ENCODE results near the gene CGRRF1.

The CGRRF1 gene

DNA sequence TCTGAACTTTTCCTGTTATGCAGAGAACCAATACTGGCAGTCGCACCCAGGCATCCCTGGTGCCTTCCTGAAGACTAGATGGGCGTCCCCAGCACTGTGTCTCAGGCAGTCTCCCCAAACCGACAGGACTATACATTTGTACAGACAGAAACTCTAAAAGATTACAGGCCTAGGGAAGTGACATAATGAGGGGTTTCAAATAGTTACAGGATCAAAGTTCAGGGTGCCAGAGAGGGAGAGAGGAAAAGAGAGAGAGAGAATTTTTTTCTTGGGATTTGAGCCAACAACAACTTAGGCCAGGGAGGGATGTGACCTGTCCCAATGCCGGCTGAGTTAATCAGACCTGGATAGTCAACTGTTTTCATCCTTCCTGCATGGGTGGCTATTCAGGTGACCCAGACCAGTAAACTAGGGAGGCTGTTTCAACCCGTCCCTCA, 11.6 kb upstream of the CGRRF1 start:
- TF ChIP-seq, protein P1, sequence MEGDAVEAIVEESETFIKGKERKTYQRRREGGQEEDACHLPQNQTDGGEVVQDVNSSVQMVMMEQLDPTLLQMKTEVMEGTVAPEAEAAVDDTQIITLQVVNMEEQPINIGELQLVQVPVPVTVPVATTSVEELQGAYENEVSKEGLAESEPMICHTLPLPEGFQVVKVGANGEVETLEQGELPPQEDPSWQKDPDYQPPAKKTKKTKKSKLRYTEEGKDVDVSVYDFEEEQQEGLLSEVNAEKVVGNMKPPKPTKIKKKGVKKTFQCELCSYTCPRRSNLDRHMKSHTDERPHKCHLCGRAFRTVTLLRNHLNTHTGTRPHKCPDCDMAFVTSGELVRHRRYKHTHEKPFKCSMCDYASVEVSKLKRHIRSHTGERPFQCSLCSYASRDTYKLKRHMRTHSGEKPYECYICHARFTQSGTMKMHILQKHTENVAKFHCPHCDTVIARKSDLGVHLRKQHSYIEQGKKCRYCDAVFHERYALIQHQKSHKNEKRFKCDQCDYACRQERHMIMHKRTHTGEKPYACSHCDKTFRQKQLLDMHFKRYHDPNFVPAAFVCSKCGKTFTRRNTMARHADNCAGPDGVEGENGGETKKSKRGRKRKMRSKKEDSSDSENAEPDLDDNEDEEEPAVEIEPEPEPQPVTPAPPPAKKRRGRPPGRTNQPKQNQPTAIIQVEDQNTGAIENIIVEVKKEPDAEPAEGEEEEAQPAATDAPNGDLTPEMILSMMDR (IDR thresholded peaks at IDR 0.05; ENCODE audit: extremely low read depth, insufficient read depth, missing control alignments), result no peak
- in situ Hi-C loops (cut with MboI; ENCODE audit: low pct_unique_long_range_greater_than_20kb, low sequenced_read_pairs, unreplicated experiment), result no loop called here
- DNase-seq (ENCODE audit: low spot score), result no peak

DNA sequence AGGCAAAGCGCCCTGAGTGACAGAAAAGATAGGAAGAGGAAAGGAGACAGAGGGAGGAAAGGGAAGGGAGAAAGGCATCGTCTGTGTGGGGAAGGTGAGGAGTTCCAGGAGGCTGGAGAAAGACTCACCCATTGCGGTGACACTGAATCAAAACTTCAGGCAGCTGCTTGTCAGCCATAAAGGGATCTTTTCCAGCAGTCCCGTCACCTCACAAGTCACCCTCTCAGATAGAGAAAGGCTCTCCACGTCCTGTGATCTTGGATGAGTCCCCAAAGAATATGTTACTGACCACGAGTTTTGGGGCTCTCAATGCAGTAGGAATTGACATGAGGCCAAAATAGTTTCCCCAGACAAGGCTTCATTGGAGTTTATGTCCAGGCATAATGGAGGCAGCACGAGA, 11.1 kb upstream of the CGRRF1 start:
- DNase-seq (ENCODE audit: low spot score), result no peak
- in situ Hi-C loops (cut with MboI; ENCODE audit: low pct_unique_long_range_greater_than_20kb, low sequenced_read_pairs, unreplicated experiment), result no loop called here
- TF ChIP-seq, protein P1 (IDR thresholded peaks at IDR 0.05; ENCODE audit: extremely low read depth, insufficient read depth, missing control alignments), result no peak

DNA sequence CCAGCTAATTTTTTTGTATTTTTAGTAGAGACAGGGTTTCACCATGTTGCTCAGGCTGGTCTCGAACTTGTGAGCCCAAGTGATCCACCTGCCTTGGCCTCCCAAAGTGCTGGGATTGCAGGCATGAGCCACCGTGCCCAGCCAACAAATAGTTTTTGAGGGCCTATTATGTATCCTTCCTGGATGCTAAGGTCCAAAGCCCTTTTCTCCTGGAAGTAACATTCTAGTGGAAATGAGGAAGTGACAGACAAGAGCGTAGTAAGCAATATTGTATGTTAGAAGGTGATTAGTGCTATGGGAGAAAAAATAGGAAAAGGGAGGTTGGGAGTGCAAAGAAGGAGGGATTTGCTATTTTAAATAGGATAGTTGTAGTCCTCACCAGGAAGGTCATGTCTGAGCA, 9.0 kb upstream of the CGRRF1 start:
- no peak for DNase-seq (ENCODE audit: low spot score)
- TF ChIP-seq, protein P1 (IDR thresholded peaks at IDR 0.05; ENCODE audit: extremely low read depth, insufficient read depth, missing control alignments), result no peak
- in situ Hi-C loops (cut with MboI; ENCODE audit: low pct_unique_long_range_greater_than_20kb, low sequenced_read_pairs, unreplicated experiment), result no loop called here

DNA sequence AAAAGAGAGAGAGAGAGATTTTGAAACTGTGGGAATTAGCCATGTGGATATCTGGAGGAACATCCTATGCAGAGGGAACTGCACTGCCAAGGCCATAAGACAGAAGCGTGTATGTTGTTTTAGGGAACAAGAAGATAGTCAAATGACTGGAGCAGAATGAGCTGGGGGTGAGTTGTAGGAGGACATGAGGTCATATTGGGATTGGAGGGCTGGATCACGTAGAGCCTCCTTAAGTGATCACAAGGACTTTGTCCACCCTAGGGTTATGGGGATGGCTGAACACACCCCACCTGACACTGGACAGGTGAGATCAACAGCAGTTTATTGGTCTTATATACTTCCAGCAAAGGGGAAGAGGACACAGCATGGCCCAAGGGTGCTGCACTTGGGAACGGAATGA, 8.2 kb upstream of the CGRRF1 start:
- TF ChIP-seq, protein P1 (IDR thresholded peaks at IDR 0.05; ENCODE audit: extremely low read depth, insufficient read depth, missing control alignments), result no peak
- DNase-seq (ENCODE audit: low spot score), result no peak
- in situ Hi-C loops (cut with MboI; ENCODE audit: low pct_unique_long_range_greater_than_20kb, low sequenced_read_pairs, unreplicated experiment), result no loop called here

DNA sequence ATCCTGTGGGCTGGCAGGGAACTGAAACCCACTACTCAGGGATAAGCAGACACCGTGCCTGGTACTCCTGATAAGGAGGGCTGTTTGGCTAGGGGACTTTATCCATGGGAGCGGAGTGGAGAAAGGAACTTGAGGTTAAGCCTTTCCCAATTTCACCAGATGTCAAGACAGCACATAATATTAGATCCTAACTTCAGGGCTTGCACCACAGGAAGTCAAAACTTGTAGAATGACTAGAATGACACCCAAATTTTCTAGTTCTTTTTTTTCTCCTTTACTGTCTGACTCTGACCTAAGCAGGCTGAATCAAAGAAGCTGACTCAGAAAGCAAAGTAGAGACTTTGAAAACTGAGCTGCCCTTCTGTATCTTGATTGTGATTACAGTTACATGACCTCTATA, 7.1 kb upstream of the CGRRF1 start:
- DNase-seq (ENCODE audit: low spot score), result no peak
- in situ Hi-C loops (cut with MboI; ENCODE audit: low pct_unique_long_range_greater_than_20kb, low sequenced_read_pairs, unreplicated experiment), result no loop called here

DNA sequence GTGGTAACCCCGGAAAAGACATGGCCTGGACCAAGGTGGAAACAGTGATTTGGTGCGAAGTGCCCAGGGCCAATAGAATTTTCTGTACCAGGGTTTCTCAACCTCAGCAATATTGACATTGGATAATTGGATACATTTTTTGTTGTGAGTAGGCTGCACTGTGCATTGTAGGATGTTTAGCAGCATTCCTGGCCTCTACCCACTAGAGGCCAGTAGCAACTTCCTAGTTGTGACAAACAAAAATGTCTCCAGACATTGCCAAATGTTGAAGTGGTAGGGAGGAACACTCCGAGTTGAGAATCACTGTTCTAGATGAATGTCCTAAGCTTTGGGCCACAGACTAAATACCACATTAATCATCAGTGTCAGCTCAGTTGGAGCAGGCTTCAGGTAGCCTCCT, 6.2 kb upstream of the CGRRF1 start:
- in situ Hi-C loops (cut with MboI; ENCODE audit: low pct_unique_long_range_greater_than_20kb, low sequenced_read_pairs, unreplicated experiment), result no loop called here
- no peak for DNase-seq (ENCODE audit: low spot score)
- TF ChIP-seq, protein P1 (IDR thresholded peaks at IDR 0.05; ENCODE audit: extremely low read depth, insufficient read depth, missing control alignments), result peak; percentile 39

More for the DNA sequence above, 7.1 kb upstream of the CGRRF1 start:
- TF ChIP-seq, protein P1 (IDR thresholded peaks at IDR 0.05; ENCODE audit: extremely low read depth, insufficient read depth, missing control alignments), result no peak

DNA sequence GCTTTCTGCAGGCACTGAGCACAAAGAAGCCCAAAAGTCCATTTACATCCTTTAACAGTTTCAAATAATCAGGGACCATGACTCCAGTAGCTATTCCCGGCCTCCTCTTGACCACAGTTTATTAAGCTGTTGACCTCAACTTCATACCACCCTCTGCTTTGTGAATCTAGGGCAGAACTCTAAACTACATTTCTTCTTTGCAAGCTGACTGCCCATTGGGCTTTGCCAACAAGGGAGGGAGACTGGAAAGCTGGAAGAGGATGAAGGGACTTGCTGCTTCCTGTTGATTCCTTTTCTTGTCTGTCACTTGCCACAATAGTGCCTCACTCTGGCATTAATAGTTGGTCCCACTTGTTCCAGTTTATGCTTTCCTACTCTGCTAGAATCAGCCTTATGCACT, 2.7 kb downstream of the CGRRF1 start:
- in situ Hi-C loops (cut with MboI; ENCODE audit: low pct_unique_long_range_greater_than_20kb, low sequenced_read_pairs, unreplicated experiment), result no loop called here
- no peak for DNase-seq (ENCODE audit: low spot score)
- TF ChIP-seq, protein P1 (IDR thresholded peaks at IDR 0.05; ENCODE audit: extremely low read depth, insufficient read depth, missing control alignments), result no peak
